ENCODE data around the gene DDX42.
"Not testable (repeated sequence)": the region's sequence is repeated elsewhere in the genome, so short reads cannot be mapped to it uniquely, and the experiment has no call there.

The DDX42 gene

DNA sequence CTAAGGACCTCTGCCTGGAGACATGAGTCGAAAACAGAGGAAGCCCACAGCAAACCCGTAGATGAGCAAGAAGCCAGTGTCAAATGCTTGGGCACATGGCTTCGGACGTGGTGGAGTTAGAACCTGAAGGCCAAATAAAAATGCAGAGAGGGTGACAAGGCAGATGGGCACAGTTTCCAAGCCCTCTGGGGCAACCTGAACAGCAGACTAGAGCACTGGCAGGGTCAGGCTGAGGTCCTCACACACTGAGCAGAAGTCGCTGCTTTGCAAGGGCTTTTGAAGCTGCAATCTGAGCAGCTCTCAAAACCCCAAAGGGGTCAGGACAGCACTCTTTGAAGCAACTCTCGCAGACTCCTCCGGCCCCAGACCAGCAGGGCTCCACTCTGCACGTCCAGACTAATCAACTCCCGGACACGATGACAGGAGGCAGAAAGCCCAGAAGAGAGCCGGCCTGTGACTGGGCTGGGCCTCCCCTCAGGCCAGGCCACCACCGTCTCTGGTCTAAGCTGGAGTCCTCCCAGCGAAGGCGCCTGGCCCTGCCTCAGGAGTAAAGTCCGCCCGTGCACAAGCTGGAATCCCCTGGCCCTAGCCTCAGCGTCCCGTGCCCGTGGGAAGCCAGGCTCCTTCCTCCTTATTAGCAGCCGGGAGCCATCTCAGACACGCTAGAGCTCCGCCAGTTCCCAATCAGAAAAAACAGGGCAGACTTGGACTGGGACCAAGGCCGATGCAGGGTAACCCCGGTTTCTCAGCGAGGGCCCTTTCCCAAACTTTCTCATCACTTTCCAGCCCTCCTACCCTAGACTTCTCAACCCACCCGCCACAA is 67.6 kb downstream of the DDX42 start:
- no peak for DNase-seq

DNA sequence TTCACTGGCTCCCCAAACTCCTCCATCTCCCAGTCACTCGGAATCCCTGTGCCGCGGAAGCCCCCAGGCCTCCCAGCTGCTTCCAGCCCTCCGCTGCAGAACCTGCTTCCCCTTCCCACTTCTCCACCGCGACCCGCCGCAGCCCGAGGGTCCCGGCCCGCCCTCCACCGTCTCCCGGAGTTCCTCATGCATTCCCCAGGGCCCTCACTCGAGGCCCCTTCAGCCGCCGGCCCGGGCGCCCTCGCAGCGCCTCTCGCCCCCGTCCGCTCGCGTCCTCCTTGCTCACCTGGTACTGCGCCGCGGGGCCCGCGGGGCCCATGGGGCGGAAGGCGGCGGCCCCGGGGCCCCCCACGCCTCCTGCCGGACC is 68.2 kb downstream of the DDX42 start:
- no peak for DNase-seq

DNA sequence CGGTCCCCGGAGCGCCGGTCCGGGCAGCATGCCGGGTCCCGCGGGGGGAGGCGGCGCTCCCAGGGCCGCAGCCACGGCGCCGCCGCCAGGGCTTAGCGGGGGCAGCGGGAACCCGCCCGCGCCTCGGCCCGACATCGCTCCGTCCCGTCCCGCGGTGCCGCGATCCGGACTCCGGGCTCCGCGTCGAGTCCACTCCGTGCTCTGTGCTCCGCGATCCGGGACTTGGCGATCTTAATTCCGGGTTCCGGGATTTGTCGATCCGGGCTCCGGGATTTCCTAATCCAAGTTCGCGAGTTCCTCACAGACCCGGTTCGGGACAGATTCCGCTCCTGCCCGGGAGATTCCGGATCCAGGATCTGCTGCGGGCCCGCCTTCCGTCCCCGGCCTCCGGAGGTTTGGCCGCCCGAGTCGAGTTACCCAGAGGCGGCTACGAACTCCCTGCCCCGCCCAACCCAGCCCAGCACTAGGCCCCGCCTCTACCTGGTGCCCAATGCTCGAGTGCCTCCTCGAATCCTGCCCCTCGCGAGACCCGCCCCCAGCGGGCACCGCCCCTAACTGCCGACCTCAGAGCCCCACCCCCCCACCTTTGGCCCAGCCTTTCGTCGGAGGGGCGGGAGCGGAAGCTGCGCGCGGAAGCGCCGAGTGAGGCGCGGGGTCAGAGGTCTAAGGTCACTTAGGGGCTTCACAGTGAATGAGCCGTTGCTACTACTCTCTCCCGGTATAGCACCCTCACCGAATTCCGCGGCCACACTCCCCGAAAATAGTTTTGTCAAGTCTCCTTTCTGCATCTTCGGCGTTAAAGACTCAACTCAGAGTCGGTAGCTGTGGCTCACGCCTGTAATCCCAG is 68.8 kb downstream of the DDX42 start, which contains the start of gene SMARCD2:
SMARCD2 (minus strand) TSS at position 146 of the 847 bp plus-strand sequence; CDS start at position 135, 11 bp downstream.
- DNase-seq: peak; percentile 98

DNA sequence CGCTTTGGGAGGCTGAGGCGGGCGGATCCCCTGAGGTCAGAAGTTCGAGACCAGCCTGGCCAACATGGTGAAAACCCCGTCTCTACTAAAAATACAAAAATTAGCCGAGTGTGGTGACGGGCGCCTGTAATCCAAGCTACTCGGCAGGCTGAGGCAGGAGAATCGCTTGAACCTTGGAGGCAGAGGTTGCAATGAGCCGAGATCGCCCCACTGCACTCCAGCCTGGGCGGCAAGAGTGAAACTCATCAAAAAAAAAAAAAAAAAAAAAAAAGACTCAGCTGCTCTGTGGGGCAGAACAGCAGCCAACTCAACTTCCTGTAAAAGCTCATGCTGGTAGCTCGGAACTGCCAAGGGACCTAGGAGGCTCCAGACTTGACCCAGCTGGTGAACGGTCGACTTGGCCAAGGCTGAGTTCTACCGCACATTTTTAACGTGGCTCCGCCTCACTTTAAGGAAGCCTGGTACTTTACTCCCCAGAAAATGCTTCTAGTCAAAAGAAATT is 69.5 kb downstream of the DDX42 start:
- DNase-seq: not testable (repeated sequence)

DNA sequence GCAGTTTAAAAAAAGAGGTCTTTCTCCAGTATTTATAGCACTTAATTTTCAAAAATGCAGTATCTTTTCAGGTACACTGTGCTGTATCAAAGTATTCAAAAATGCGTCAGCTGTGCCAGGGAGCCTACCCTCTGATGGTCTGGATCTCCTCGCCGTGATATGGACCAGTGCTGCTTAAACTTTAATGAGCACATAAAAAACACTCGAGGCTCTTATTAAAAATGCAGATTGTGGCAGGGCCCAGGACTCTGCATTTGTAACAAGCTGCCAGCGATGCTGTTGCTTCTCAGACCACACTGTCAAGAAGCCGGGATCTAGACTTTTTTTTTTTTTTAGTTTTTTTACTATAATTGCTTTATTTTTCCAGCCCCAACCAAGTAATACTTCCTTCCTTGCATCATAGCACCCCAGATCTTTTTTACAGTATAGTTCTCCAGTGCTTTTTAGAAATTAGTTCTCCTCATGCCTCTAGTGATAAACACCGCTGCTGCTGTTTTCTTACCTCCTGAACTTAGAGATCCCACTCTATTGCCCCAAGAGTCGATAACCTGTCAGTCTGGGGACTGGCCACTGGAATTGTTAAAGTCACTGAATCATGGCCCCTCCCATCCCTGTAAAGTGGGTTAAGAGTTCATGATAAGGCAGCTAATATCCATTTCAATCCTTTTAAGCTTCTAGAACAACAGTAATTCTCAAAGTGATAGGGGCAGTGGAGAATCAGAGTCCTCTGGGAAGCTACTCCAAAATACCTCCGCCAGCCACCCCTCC is 70.1 kb downstream of the DDX42 start:
- no peak for DNase-seq

DNA sequence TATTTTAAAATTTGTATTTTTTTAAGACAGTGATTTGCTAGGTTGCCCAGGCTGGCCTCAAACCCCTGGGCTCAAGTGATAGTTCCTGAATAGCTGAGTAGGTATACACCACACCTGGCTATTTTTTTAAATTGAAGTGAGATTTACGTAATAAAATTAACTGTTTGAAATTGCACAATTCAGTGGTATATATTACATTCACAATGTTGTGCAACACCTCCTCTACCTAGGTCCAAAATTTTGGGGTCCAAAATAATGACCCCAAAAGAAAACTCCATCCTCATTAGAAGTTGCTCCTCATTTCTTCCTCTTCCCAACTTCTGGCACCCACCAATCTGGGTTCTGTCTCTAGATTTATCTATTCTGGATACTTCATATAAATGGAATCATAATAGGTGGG is 71.5 kb downstream of the DDX42 start:
- no peak for DNase-seq

DNA sequence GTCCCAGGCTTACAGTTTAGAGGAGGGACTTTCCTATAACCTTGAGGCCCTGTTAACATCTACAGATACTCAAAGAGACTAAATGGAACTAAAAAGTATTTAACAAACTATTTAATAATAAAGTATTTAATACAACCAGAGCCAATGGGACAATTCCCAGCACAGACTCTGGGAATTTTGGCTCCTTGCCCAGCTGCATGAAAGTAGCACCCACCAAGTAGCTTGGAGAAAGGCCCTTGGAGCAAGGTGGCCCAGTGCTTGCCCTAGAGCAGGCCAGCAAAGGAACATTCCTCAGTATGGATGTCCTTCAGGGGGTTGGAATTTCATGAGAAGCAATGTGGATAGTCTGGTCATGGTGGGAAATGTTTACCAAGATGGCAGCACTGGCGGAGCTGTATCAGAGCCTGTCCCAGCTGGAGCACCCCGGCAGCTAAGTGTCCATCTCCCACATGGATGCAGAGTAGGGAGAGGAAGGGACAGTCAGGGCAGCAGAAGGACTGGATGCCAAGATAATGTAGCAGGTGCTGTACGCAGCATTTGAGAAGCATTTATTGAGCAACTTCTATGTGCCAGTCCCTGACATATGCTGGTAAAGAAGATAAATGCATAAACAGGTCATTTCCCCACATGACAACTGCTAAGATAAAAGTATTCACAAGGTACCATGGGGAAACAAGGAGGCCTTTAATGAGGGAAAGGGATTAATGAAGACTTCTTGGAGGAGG is 73.7 kb downstream of the DDX42 start:
- no peak for DNase-seq

DNA sequence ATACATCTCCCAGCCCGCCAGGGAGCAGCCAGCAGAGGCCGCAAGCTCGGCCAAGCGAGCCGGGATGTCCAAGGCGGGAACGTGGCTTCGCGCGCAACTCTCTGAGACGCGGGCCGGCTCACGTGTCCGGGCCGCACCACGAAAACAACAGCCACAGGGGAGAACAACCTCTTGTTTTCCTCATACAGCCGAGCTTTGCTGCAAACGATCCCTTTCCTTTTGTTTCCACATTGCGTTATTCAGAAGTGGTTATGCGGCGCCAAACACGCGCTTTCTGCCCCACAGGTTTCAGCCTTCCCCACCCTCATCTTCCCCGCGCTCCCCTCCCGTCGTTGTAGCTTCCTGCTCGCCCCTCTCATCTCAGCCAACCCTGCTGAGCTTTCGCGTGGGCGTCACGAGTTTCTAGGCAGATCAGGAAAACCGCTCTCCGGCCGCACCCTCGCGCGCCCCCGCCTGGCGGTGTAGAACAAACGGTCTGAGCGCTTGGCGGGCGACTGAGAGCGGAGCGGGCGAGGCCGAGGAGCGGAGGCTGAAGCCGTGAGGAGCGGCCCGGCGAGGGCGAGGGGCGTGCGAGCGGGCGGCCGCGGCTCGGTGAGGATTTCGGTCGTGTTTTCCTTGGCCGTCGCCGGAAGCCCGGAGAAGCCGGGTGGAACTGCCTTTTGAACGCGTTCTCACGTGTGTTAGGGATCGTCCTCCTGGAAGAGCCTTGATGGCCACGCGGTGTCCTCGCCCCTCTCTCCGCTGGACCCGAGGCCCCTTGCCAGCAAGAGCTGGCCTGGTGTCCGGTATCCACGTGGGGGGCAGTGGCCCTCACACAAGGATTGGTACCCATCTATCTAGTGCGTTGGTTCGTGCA is 75.1 kb downstream of the DDX42 start:
- DNase-seq: no peak

DNA sequence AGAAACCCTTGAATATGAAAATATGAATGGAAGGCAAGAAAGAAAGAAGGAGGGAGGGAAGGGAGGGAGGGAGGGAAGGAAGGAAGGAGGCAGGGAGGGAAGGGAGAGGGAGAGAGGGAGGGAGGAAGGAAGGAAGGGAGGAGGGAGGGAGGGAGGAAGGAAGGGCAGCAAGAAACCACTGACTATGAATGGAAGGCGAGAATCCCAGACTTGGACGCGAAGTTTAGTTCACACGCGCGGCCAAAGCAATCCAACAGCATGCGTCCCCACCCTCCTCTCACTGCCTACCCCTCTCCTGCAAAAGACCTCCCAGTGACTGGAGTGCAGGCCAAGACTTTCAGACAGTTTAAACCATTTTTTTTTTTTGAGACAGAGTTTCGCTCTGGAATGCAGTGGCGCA is 76.4 kb downstream of the DDX42 start:
- DNase-seq: no peak

DNA sequence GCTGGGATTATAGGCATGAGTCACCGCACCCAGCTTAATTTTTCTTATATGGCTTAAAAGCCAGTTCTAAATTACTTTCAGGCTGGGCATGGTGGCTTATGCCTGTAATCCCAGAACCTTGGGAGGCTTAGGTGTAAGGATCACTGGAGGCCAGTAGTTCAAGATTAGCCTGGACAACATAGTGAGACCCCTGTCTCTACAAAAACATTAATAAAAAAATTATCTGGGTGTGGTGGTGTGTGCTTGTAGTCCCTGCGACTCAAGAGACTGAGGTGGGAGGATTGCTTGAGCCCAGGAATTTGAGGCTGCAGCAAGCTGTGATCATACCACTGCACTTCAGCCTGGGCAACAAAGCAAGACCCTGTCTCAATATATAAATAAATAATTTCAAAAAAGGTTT is 79.3 kb downstream of the DDX42 start:
- DNase-seq: no peak

DNA sequence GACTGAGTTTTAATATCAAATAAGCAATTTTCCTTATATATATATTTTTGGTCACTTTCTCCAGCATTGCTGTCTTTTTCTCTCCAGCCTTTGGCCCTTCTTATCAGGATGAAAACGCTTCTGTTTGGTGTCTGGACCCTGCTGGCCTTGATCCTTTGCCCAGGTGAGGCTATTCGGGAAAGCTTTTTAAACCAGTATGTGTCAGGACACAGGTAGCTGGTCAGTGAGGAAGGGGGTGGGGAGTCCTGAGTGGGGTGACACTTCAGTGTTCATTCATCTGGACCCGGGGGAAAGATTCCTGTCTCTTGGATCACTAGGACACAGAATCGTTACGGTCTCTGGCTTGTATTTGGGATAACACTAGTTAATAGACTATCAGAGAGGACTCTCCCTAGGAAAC is 80.7 kb downstream of the DDX42 start:
- DNase-seq: no peak

DNA sequence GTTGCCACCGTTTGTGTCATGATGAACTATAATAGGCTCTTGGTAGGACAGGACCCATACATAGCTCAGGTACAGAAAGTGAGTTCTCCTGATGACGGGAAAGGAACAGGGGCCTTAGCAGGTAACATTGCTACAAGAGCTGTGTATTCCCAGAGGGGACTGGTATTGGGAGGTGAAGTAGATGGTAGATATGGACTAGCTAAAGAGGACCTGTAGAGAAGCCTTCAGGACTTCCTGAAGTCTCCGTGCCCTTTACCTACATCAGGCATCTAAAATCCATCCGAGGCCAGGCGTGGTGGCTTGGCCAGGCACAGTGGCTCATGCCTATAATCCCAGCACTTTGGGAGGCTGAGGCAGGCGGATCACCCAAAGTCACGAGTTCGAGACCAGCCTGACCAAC is 81.2 kb downstream of the DDX42 start:
- no peak for DNase-seq

DNA sequence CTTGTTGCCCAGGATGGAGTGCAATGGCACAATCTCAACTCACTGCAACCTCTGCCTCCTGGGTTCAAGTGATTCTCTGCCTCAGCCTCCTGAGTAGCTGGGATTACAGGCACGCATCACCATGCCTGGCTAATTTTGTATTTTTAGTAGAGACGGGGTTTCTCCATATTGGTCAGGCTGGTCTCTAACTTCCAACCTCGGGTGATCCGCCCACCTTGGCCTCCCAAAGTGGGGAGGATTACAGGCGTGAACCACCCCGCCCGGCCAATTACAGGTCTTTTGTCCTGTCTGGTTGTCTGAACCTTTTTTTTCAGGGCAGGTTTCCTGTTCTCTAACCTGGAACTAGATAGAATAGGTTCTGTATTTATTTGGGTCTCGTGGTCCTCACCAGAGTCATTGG is 82.5 kb downstream of the DDX42 start:
- DNase-seq: not testable (repeated sequence)

DNA sequence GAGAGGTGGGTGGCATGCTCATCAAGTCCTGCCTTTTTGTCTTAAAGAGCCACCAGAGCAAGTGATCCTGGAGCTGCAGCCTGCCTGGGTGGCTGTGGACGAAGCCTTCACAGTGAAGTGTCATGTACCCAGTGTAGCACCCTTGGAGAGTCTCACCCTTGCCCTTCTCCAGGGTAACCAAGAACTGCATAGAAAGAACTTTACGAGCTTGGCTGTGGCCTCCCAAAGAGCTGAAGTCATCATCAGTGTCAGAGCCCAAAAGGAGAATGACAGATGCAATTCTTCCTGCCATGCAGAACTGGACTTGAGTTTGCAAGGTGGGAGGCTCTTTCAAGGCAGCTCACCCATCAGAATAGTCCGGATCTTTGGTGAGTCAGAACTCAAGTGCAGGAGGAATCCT is 85.3 kb downstream of the DDX42 start:
- DNase-seq: no peak

DNA sequence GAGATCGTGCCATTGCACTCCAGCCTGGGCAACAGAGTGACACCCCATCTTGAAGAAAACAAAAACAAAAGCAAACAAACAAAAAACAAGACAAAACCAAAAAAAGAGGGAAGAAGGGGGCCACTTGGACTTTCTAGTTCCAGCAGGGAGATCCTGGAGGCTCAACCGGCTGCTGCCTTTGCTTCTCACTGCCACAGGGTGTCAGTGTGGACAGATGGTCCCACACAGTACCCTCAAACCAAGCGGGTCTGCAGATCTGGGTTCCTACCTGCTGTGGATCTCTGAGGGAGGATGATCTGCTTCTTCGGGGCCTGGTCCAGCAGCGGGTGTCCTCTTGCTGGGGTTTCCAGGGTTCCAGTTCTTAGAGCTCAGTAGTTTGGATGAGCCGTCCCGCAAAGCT is 92.7 kb downstream of the DDX42 start:
- DNase-seq: not testable (repeated sequence)

Measured in cortex of kidney (tissue), 1 donor.